ENCODE data around the gene AMBRA1. TPM values are rescaled to one million over a fixed set of nuclear protein-coding genes. Genes with fewer than 3 reads are reported as not detected.
A peak's percentile ranks its signal among the peaks of the same experiment; 100 is the strongest.

The AMBRA1 gene
- polyA plus RNA-seq, 1 experiment, result 12.8 TPM

GRCh38 chr11:46346886-46347636 lies 246.8 kb downstream of the AMBRA1 start, which contains the start of gene DGKZ:
Gene DGKZ (plus strand): TSS chr11:46347463. CDS start chr11:46347660, 197 bp downstream.
- ChIA-PET CTCF (interaction anchor here (0.6 to 11.0 kb wide), 16 partner anchors 8 to 178 kb away, joined by 3 to 162 read pairs (median 4); no protein-coding TSS in a partner anchor), POLR2A (no interaction called here)
- Histone ChIP-seq H3K36me3 (ENCODE audit: control insufficient read depth, insufficient read depth, low read length) (peaks cover 2% of the 10 kb centered on the region; the same call in 1 of the 2 replicates), H3K27me3 (ENCODE audit: control insufficient read depth, insufficient read depth, low read length) (no peaks in the 10 kb centered on the region), H3K4me3 (ENCODE audit: low read depth, low read length) (peak within 1 kb of the TSS; percentile 95)
- peak; percentile 33 for TF ChIP-seq CTCF (IDR thresholded peaks at IDR 0.05; ENCODE audit: insufficient read depth, low read depth, low read length)
- no peak for DNase-seq (ENCODE audit: low read depth)

Small RNA genes lying within 50 kb of the gene (small RNA-seq; reads per million reads assigned to genes)
- not detected for gene MIR3160-1 (ENCODE audit: insufficient read length, low read depth, low replicate concordance)
- gene MIR4688 (ENCODE audit: insufficient read length, low read depth, low replicate concordance), result not detected

Other genes starting within 250 kb of the AMBRA1 start
- gene DGKZ, start 246.6 kb downstream of the AMBRA1 start, polyA plus RNA-seq (2011; rRNA removed), result 16.3 and 31.7 TPM in 2 replicates
- 77.0 and 91.9 TPM in 2 replicates for gene MDK, start 212.4 kb downstream of the AMBRA1 start, polyA plus RNA-seq (2011; rRNA removed)
- 0.10 TPM in 1 of 2 replicates, not detected in the other for gene CHRM4, start 202.2 kb downstream of the AMBRA1 start, polyA plus RNA-seq (2011; rRNA removed)
- 3.6 and 4.5 TPM in 2 replicates for gene HARBI1, start 23.2 kb upstream of the AMBRA1 start, polyA plus RNA-seq (2011; rRNA removed)
- gene ATG13, start 23.5 kb upstream of the AMBRA1 start, polyA plus RNA-seq (2011; rRNA removed), result 80.0 and 111 TPM in 2 replicates
- 28.9 and 40.9 TPM in 2 replicates for gene ARHGAP1, start 106.6 kb upstream of the AMBRA1 start, polyA plus RNA-seq (2011; rRNA removed)
- gene ZNF408, start 107.0 kb upstream of the AMBRA1 start, polyA plus RNA-seq (2011; rRNA removed), result 3.0 and 6.9 TPM in 2 replicates
- 0.05 TPM in 1 of 2 replicates, not detected in the other for gene F2, start 125.2 kb upstream of the AMBRA1 start, polyA plus RNA-seq (2011; rRNA removed)

Data from BJ (cell line).